ENCODE results near the gene CGN.
A peak's percentile ranks its signal among the peaks of the same experiment; 100 is the strongest.
"Not testable (repeated sequence)": the region's sequence is repeated elsewhere in the genome, so short reads cannot be mapped to it uniquely, and the experiment has no call there.

The CGN gene

DNA sequence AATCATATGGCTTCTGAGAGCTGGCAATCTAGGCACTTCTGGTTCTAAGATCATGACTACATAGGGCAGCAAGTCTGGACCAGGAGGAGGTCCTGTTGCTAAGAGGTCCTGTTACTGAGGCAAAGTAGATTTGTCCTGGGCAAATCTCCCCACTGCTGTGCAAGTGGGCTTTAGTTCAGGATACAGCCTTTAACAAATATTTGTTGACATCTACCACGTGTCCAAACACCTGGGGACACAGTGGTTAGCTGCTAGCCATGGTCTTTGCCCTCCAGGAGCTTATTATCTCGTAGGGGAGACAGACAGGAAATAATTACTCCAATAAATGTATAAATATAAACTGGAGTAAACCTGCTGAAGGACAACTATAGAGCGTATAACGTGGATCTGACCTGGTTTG is 3.2 kb downstream of the CGN start:
- peaks cover 25 to 47% (median 45%) of the 10 kb centered on the region in 10 experiments for H3K4me1 ChIP-seq
- peaks cover 0 to 18% (median 0%) of the 10 kb centered on the region in 11 experiments; a peak in 7 of 22 replicates for H3K27me3 ChIP-seq
- no peak overlapping the region for H3K9ac ChIP-seq
- no peak for TF ChIP-seq Cebpa-rat (IDR thresholded peaks at IDR 0.05)
- H3K36me3 ChIP-seq, result peaks cover 0 to 10% (median 0%) of the 10 kb centered on the region in 11 experiments; a peak in 3 of 22 replicates
- peaks cover 0 to 9% (median 0%) of the 10 kb centered on the region in 11 experiments; a peak in 1 of 22 replicates for H4K20me1 ChIP-seq
- H3K9me3 ChIP-seq (replicated peaks in 1 of 11), result no peaks in the 10 kb centered on the region
- H3K4me3 ChIP-seq, result no peak overlapping the region
- H3K27ac ChIP-seq, result no peak overlapping the region
- H3K4me2 ChIP-seq, result peak overlapping the region in 9 of 11 experiments; percentile 89 to 99 (median 97); a peak in 11 of 22 replicates

DNA sequence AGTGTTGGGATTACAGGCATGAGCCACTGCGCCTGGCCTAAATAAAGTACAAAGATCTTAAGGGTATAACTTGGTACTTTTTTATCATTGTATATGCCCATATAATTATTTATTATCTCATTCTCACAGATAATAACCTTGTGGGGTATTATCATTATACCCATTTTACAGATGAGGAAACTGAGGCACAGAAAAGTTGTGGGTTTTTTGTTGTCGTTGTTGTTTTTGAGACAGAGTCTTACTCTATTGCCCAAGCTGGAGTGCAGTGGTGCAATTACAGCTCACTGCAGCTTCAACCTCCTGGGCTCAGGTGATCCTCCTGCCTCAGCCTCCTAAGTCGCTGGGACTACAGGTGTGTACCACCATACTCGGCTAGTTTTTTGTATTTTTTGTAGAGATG is 4.1 kb downstream of the CGN start:
- H3K36me3 ChIP-seq, result peaks cover 0 to 10% (median 0%) of the 10 kb centered on the region in 11 experiments; a peak in 3 of 22 replicates
- H3K27ac ChIP-seq, result no peak overlapping the region
- H3K4me1 ChIP-seq, result peaks cover 25 to 38% (median 36%) of the 10 kb centered on the region in 10 experiments
- peaks cover 0 to 13% (median 0%) of the 10 kb centered on the region in 11 experiments; a peak in 7 of 22 replicates for H3K27me3 ChIP-seq
- no peak overlapping the region for H3K9ac ChIP-seq
- no peak overlapping the region for H3K4me3 ChIP-seq
- peaks cover 0 to 9% (median 0%) of the 10 kb centered on the region in 11 experiments; a peak in 1 of 22 replicates for H4K20me1 ChIP-seq
- no peak overlapping the region for H3K4me2 ChIP-seq
- TF ChIP-seq Cebpa-rat (IDR thresholded peaks at IDR 0.05), result no peak
- no peaks in the 10 kb centered on the region for H3K9me3 ChIP-seq (replicated peaks in 1 of 11)

DNA sequence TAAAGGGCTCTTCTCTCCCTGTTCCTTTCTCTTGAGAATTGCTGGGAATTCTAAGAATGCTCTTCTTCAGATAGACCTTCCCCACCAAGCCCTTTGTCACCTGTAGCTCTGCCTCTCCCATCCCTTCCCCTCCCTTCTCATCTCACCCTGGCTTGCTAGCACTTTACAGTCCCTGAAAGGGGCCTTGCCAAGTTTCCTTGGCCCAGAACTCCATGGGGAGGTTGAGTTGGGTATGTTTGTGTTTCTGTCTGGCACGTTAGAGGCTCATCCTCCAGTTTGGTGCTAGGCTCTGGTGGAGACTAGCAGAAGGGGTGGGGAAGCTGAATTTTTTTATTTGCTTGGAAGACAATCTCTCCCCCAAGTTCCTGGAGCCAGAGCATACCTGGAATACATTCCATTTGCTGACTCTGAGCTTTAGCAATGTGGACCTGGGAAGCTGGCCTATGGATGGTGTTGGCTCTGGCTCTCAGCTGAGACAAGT is 4.9 kb downstream of the CGN start:
- peaks cover 25 to 32% (median 30%) of the 10 kb centered on the region in 10 experiments for H3K4me1 ChIP-seq
- no peak overlapping the region for H3K27ac ChIP-seq
- H3K36me3 ChIP-seq, result peaks cover 0 to 10% (median 0%) of the 10 kb centered on the region in 11 experiments; a peak in 3 of 22 replicates
- TF ChIP-seq Cebpa-rat (IDR thresholded peaks at IDR 0.05), result no peak
- H3K4me3 ChIP-seq, result no peak overlapping the region
- H3K4me2 ChIP-seq, result no peak overlapping the region
- peaks cover 0 to 9% (median 0%) of the 10 kb centered on the region in 11 experiments; a peak in 1 of 22 replicates for H4K20me1 ChIP-seq
- no peaks in the 10 kb centered on the region for H3K9me3 ChIP-seq (replicated peaks in 1 of 11)
- H3K9ac ChIP-seq, result no peak overlapping the region
- H3K27me3 ChIP-seq, result peaks cover 0 to 7% (median 0%) of the 10 kb centered on the region in 11 experiments; a peak in 6 of 22 replicates

- Histone ChIP-seq H3K4me2 (no peak overlapping the region), H3K4me1 (peaks cover 7 to 15% (median 11%) of the 10 kb centered on the region in 10 experiments), H4K20me1 (no peaks in the 10 kb centered on the region), H3K9ac (no peak overlapping the region), H3K9me3 (replicated peaks in 1 of 11) (no peaks in the 10 kb centered on the region), H3K36me3 (peaks cover 0 to 10% (median 0%) of the 10 kb centered on the region in 11 experiments; a peak in 3 of 22 replicates), H3K4me3 (no peak overlapping the region), H3K27me3 (no peaks in the 10 kb centered on the region), H3K27ac (no peak overlapping the region)
- TF ChIP-seq Cebpa-rat (IDR thresholded peaks at IDR 0.05), result no peak
Measured at GRCh38 chr1:151518431-151518830, 7.2 kb downstream of the CGN start.

GRCh38 chr1:151518936-151519335 is 7.7 kb downstream of the CGN start:
- Histone ChIP-seq H4K20me1 (no peaks in the 10 kb centered on the region), H3K4me3 (no peak overlapping the region), H3K27ac (no peak overlapping the region), H3K36me3 (peaks cover 0 to 10% (median 0%) of the 10 kb centered on the region in 11 experiments; a peak in 3 of 22 replicates), H3K4me2 (no peak overlapping the region), H3K9me3 (replicated peaks in 1 of 11) (no peaks in the 10 kb centered on the region), H3K27me3 (no peaks in the 10 kb centered on the region), H3K9ac (no peak overlapping the region), H3K4me1 (peaks cover 2 to 12% (median 6%) of the 10 kb centered on the region in 10 experiments)
- no peak for TF ChIP-seq Cebpa-rat (IDR thresholded peaks at IDR 0.05)

GRCh38 chr1:151519667-151520066 is 8.5 kb downstream of the CGN start:
- TF ChIP-seq Cebpa-rat (IDR thresholded peaks at IDR 0.05), result no peak
- no peaks in the 10 kb centered on the region for H4K20me1 ChIP-seq
- H3K4me3 ChIP-seq, result no peak overlapping the region
- H3K27me3 ChIP-seq, result 0 out of 22 replicates have a peak, but pooled peaks cover 0 to 3% (median 0%) of the 10 kb centered on the region in 11 experiments
- no peaks in the 10 kb centered on the region for H3K9me3 ChIP-seq (replicated peaks in 1 of 11)
- H3K4me1 ChIP-seq, result peaks cover 0 to 12% (median 6%) of the 10 kb centered on the region in 10 experiments; a peak in 18 of 20 replicates
- H3K36me3 ChIP-seq, result peaks cover 0 to 10% (median 0%) of the 10 kb centered on the region in 11 experiments; a peak in 3 of 22 replicates
- H3K27ac ChIP-seq, result no peak overlapping the region
- no peak overlapping the region for H3K4me2 ChIP-seq
- no peak overlapping the region for H3K9ac ChIP-seq

DNA sequence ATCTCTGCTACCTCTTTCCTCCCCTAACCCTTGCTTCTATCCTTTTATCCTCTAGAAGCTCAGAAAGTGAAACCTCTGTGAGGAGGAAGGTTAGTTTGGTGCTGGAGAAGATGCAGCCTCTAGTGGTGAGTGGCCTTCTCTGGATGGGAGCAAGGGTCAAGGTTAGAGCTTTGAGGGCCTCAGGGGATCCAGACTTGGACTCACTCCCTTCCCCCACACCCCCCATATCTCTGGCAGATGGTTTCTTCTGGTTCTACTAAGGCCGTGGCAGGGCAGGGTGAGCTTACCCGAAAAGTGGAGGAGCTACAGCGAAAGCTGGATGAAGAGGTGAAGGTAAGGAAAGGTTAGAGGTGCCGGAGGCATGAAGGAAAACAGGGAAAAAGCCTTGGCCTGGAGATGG is 9.2 kb downstream of the CGN start:
- TF ChIP-seq Cebpa-rat (IDR thresholded peaks at IDR 0.05), result no peak
- H3K4me3 ChIP-seq, result no peak overlapping the region
- H3K27ac ChIP-seq, result no peak overlapping the region
- H3K9ac ChIP-seq, result no peak overlapping the region
- H3K36me3 ChIP-seq, result peaks cover 0 to 10% (median 0%) of the 10 kb centered on the region in 11 experiments; a peak in 3 of 22 replicates
- no peaks in the 10 kb centered on the region; a peak in 1 of 22 replicates for H4K20me1 ChIP-seq
- peaks cover 0 to 19% (median 13%) of the 10 kb centered on the region in 10 experiments; a peak in 18 of 20 replicates for H3K4me1 ChIP-seq
- no peaks in the 10 kb centered on the region for H3K9me3 ChIP-seq (replicated peaks in 1 of 11)
- no peak overlapping the region for H3K4me2 ChIP-seq
- 0 out of 22 replicates have a peak, but pooled peaks cover 0 to 7% (median 0%) of the 10 kb centered on the region in 11 experiments for H3K27me3 ChIP-seq

DNA sequence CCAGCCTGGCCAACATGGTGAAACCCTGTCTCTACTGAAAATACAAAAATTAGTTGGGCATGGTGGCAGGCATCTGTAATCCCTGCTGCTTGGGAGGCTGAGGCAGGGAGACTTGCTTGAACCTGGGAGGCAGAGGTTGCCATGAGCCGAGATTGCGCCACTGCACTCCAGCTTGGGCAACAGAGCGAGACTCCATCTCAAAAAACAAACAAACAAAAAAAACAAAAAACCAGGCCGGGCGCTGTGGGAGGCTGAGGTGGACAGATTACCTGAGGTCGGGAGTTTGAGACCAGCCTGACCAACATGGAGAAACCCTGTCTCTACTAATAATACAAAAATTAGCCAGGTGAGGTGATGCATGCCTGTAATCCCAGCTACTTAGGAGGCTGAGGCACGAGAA is 11.2 kb downstream of the CGN start:
- not testable (repeated sequence) for H3K9me3 ChIP-seq (replicated peaks in 1 of 11); H4K20me1 ChIP-seq; H3K27me3 ChIP-seq; H3K4me2 ChIP-seq; H3K4me3 ChIP-seq; H3K27ac ChIP-seq; H3K9ac ChIP-seq
- Histone ChIP-seq H3K4me1 (peaks cover 0 to 32% (median 21%) of the 10 kb centered on the region in 10 experiments; a peak in 18 of 20 replicates), H3K36me3 (peaks cover 0 to 10% (median 0%) of the 10 kb centered on the region in 11 experiments; a peak in 3 of 22 replicates)

DNA sequence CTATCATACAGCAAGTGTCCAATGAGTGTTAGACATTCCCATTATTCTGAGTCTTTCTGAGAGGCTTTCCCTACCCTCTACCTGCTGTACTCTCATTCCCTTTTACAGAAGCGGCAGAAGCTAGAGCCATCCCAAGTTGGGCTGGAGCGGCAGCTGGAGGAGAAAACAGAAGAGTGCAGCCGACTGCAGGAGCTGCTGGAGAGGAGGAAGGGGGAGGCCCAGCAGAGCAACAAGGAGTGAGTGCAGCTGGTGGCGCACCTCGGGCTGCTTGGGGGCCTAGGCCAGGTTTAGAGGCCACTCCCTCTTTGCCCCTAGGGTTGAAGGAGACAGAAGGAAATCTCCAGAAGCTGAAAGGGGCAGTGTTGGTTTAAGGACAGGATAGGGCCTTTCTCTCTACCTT is 12.1 kb downstream of the CGN start:
- no peak overlapping the region for H3K4me2 ChIP-seq
- peaks cover 0 to 32% (median 21%) of the 10 kb centered on the region in 10 experiments; a peak in 18 of 20 replicates for H3K4me1 ChIP-seq
- 0 out of 22 replicates have a peak, but pooled peaks cover 0 to 7% (median 0%) of the 10 kb centered on the region in 11 experiments for H3K27me3 ChIP-seq
- no peaks in the 10 kb centered on the region; a peak in 1 of 22 replicates for H4K20me1 ChIP-seq
- H3K27ac ChIP-seq, result no peak overlapping the region
- H3K9ac ChIP-seq, result no peak overlapping the region
- H3K9me3 ChIP-seq (replicated peaks in 1 of 11), result no peaks in the 10 kb centered on the region
- peaks cover 0 to 10% (median 0%) of the 10 kb centered on the region in 11 experiments; a peak in 3 of 22 replicates for H3K36me3 ChIP-seq
- H3K4me3 ChIP-seq, result no peak overlapping the region
- TF ChIP-seq Cebpa-rat (IDR thresholded peaks at IDR 0.05), result no peak
